ENCODE measurements around the gene COPS3.
"Not testable (repeated sequence)": the region's sequence is repeated elsewhere in the genome, so short reads cannot be mapped to it uniquely, and the experiment has no call there.

The COPS3 gene

GRCh38 chr17:17301659-17302058 lies 20.6 kb upstream of the COPS3 start:
- not testable (repeated sequence) for DNase-seq

GRCh38 chr17:17300624-17301568 lies 19.9 kb upstream of the COPS3 start:
- DNase-seq: peak; percentile 55

- DNase-seq: no peak
Measured at GRCh38 chr17:17298108-17298507, 17.1 kb upstream of the COPS3 start.

GRCh38 chr17:17297217-17297616 lies 16.2 kb upstream of the COPS3 start:
- no peak for DNase-seq

- DNase-seq: no peak
Measured at GRCh38 chr17:17295141-17295540, 14.1 kb upstream of the COPS3 start.

- DNase-seq: no peak
Measured at GRCh38 chr17:17289701-17290100, 8.7 kb upstream of the COPS3 start.

- no peak for DNase-seq
Measured at GRCh38 chr17:17289086-17289485, 8.0 kb upstream of the COPS3 start.

- no peak for DNase-seq
Measured at GRCh38 chr17:17285951-17286350, 4.9 kb upstream of the COPS3 start.

- DNase-seq: no peak
Measured at GRCh38 chr17:17279316-17279715, 1.7 kb downstream of the COPS3 start.

- DNase-seq: not testable (repeated sequence)
Measured at GRCh38 chr17:17277431-17277830, 3.6 kb downstream of the COPS3 start.

GRCh38 chr17:17275971-17276370 lies 5.1 kb downstream of the COPS3 start:
- no peak for DNase-seq

- DNase-seq: peak; percentile 31
Measured at GRCh38 chr17:17269926-17270773, 10.9 kb downstream of the COPS3 start.

- no peak for DNase-seq
Measured at GRCh38 chr17:17264430-17264829, 16.6 kb downstream of the COPS3 start.

GRCh38 chr17:17258998-17259397 lies 22.0 kb downstream of the COPS3 start:
- no peak for DNase-seq

GRCh38 chr17:17258011-17258410 lies 23.0 kb downstream of the COPS3 start:
- DNase-seq: no peak

- no peak for DNase-seq
Measured at GRCh38 chr17:17256316-17256715, 24.7 kb downstream of the COPS3 start.

- DNase-seq: not testable (repeated sequence)
Measured at GRCh38 chr17:17255689-17256088, 25.4 kb downstream of the COPS3 start.

GRCh38 chr17:17254036-17254435 lies 27.0 kb downstream of the COPS3 start:
- DNase-seq: no peak

- DNase-seq: no peak
Measured at GRCh38 chr17:17253406-17253805, 27.6 kb downstream of the COPS3 start.

- DNase-seq: no peak
Measured at GRCh38 chr17:17252149-17252661, 28.8 kb downstream of the COPS3 start.

GRCh38 chr17:17246879-17247278 lies 34.2 kb downstream of the COPS3 start:
- no peak for DNase-seq

GRCh38 chr17:17243163-17243562 lies 37.9 kb downstream of the COPS3 start:
- no peak for DNase-seq

- DNase-seq: no peak
Measured at GRCh38 chr17:17242246-17242645, 38.8 kb downstream of the COPS3 start.

- DNase-seq: no peak
Measured at GRCh38 chr17:17241656-17242055, 39.4 kb downstream of the COPS3 start.

Measured in CD4-positive, alpha-beta T cell treated with Interleukin-17A for 1 hour (primary cell).